ENCODE measurements around the gene RBM28. TPM values are rescaled to one million over a fixed set of nuclear protein-coding genes. Genes with fewer than 3 reads are reported as not detected.

The RBM28 gene
- total and polyA plus RNA-seq, 2 of the 8 experiments (the other 6 are each of a cell fraction or from before 2014, with no cell fraction given): 12.8 to 65.3 TPM

GRCh38 chr7:128271942-128272481, 71.7 kb downstream of the RBM28 start:
- no peaks in the 10 kb centered on the region for H4K20me1 ChIP-seq (replicated peaks in 1 of 2; ENCODE audit: control insufficient read depth in 1 of 2, insufficient read depth in 2 of 2, low read length in 2 of 2)
- no peaks in the 10 kb centered on the region for H3K23me2 ChIP-seq (ENCODE audit: low read depth, low read length)
- H4K8ac ChIP-seq (ENCODE audit: extremely low read depth, insufficient read depth, low read length): peak overlapping the region; percentile 63
- H2BK120ac ChIP-seq (replicated peaks; ENCODE audit: low read depth, low read length): no peak overlapping the region
- H3K18ac ChIP-seq (ENCODE audit: extremely low read depth, low read length): peak overlapping the region; percentile 73; the same call in 1 of the 2 replicates
- H3K36me3 ChIP-seq (ENCODE audit: control insufficient read depth in 2 of 4, insufficient read depth in 4 of 4, low read length in 3 of 4): no peaks in the 10 kb centered on the region
- H3K9ac ChIP-seq (replicated peaks in 1 of 4; ENCODE audit: extremely low read depth in 1 of 4, low read depth in 3 of 4, low read length in 3 of 4): no peak overlapping the region
- H3K14ac ChIP-seq (ENCODE audit: insufficient read length): no peak overlapping the region
- H3K4me1 ChIP-seq (replicated peaks in 1 of 4; ENCODE audit: control insufficient read depth in 3 of 4, insufficient read depth in 4 of 4, low read length in 3 of 4): peaks cover 3 to 24% (median 18%) of the 10 kb centered on the region in 4 experiments
- H3K27ac ChIP-seq (ENCODE audit: low read depth, low read length): no peak overlapping the region
- H2BK20ac ChIP-seq (ENCODE audit: low read length): no peak overlapping the region
- no peak overlapping the region for H3K4ac ChIP-seq (replicated peaks; ENCODE audit: insufficient read length, low read depth, low read length)
- H4K5ac ChIP-seq (ENCODE audit: insufficient read length, low read depth, low read length): no peak overlapping the region
- peak overlapping the region in 2 of 4 experiments; percentile 3 to 11; a peak in 2 of 8 replicates for H3K4me3 ChIP-seq (ENCODE audit: extremely low read depth in 1 of 4, insufficient read depth in 2 of 4, low read depth in 3 of 4, low read length in 4 of 4)
- peaks cover 0 to 4% (median 1%) of the 10 kb centered on the region in 4 experiments; a peak in 2 of 7 replicates for H3K27me3 ChIP-seq (replicated peaks in 1 of 4; ENCODE audit: control insufficient read depth in 3 of 4, extremely low read depth in 1 of 4, insufficient read depth in 3 of 4, low read length in 3 of 4)
- H2BK15ac ChIP-seq (ENCODE audit: low read length): no peak overlapping the region
- H2AK5ac ChIP-seq (ENCODE audit: low read depth, low read length): no peak overlapping the region
- H2AFZ ChIP-seq (ENCODE audit: low read length): no peak overlapping the region
- DNase-seq (ENCODE audit: low read depth in 1 of 2, low spot score in 2 of 2) (peak in 1 of 2 experiments; percentile 58), FAIRE-seq (no peak)
- no peak overlapping the region for H3K56ac ChIP-seq (replicated peaks; ENCODE audit: insufficient read length, low read depth, low read length)
- H4K91ac ChIP-seq (replicated peaks; ENCODE audit: insufficient read length, low read length): peak overlapping the region; percentile 70
- H3K79me2 ChIP-seq (ENCODE audit: control insufficient read depth in 1 of 2, insufficient read depth in 2 of 2, low read length in 2 of 2): no peaks in the 10 kb centered on the region
- WGBS, 2 experiments (ENCODE audit: extremely low coverage in 1 of 2, insufficient coverage in 1 of 2, insufficient read length in 1 of 2, insufficient replicate concordance in 2 of 2, low coverage in 1 of 2, low lambda C conversion rate in 2 of 2, missing lambda C conversion rate in 1 of 2): 77% methylated on average over 22 of the region's 30 CpGs; no CpG with 5 or more reads in 1 of the 2 experiments
- TF ChIP-seq KDM4A (IDR thresholded peaks at IDR 0.05; ENCODE audit: low read depth, low read length, severe bottlenecking): no peak
- peak; percentile 24; the same call in 1 of the 2 replicates for TF ChIP-seq MAFK (IDR thresholded peaks at IDR 0.05; ENCODE audit: low read depth, low read length)
- H2BK12ac ChIP-seq (ENCODE audit: low read depth, low read length): peak overlapping the region; percentile 82; the same call in 1 of the 2 replicates
- no peaks in the 10 kb centered on the region for H3K79me1 ChIP-seq (ENCODE audit: low read depth, low read length)
- H3K4me2 ChIP-seq (ENCODE audit: insufficient read depth in 1 of 2, low read depth in 2 of 2, low read length in 2 of 2): peak overlapping the region in 1 of 2 experiments; percentile 33; a peak in 1 of 4 replicates
- H3K9me3 ChIP-seq (ENCODE audit: insufficient read depth in 2 of 2, low read depth in 1 of 2, low read length in 1 of 2): no peaks in the 10 kb centered on the region
- ChIA-PET CTCF (ENCODE audit: partially characterized antibody) (interaction anchor here (1.0 to 2.1 kb wide), 4 partner anchors 10 to 45 kb away, joined by 3 to 8 read pairs (median 4); no protein-coding TSS in a partner anchor), POLR2A (ENCODE audit: partially characterized antibody) (interaction anchor here (2.6 to 3.8 kb wide), 2 partner anchors 12 to 29 kb away, joined by 10 to 25 read pairs; no protein-coding TSS in a partner anchor)
- no peak overlapping the region for H3K23ac ChIP-seq (ENCODE audit: insufficient read length)
- H2BK5ac ChIP-seq (ENCODE audit: low read depth, low read length): peak overlapping the region; percentile 78; the same call in 1 of the 2 replicates
